Loucy (cell line): ENCODE data around the gene MYO9A.

Experiments
- H2AFZ ChIP-seq: fragments of 200-600 bp; sonication (generic); 2 replicates; pipeline ENCODE4 v1.6.0; 2016; ENCODE audit warnings: antibody characterized with exemption, mild to moderate bottlenecking, low read length, moderate library complexity
- H3F3A ChIP-seq: fragments of 200-600 bp; 2 replicates; pipeline ENCODE4 v1.6.0; 2016; ENCODE audit warnings: antibody characterized with exemption, low read depth, mild to moderate bottlenecking
- H3K27me3 ChIP-seq: fragments of 200-600 bp; sonication (generic); 2 replicates; pipeline ENCODE4 v1.6.1; 2014; ENCODE audit warnings: low read length, mild to moderate bottlenecking; ENCODE audit not compliant: insufficient read depth, poor library complexity, severe bottlenecking
- H3K36me3 ChIP-seq: fragments of 200-600 bp; sonication (generic); 2 replicates; pipeline ENCODE4 v1.6.1; 2016; ENCODE audit warnings: low read length; ENCODE audit not compliant: insufficient read depth
- H3K4me1 ChIP-seq: fragments of 200-600 bp; sonication (generic); 2 replicates; pipeline ENCODE4 v1.5.1; 2014; ENCODE audit warnings: low read length, mild to moderate bottlenecking; ENCODE audit not compliant: insufficient read depth, poor library complexity, severe bottlenecking
- H3K4me2 ChIP-seq: fragments of 200-600 bp; sonication (generic); 2 replicates; pipeline ENCODE4 v1.6.0; 2014; ENCODE audit warnings: antibody characterized with exemption, low read length, low read depth, mild to moderate bottlenecking; ENCODE audit not compliant: poor library complexity, severe bottlenecking
- H3K4me3 ChIP-seq: fragments of 200-600 bp; sonication (generic); 2 replicates; pipeline ENCODE4 v1.5.1; 2014; ENCODE audit warnings: low read length, mild to moderate bottlenecking, mixed read lengths; ENCODE audit not compliant: poor library complexity, severe bottlenecking
- H3K79me2 ChIP-seq: fragments of 200-600 bp; sonication (generic); 2 replicates; pipeline ENCODE4 v1.6.1; 2014; ENCODE audit warnings: low read length; ENCODE audit not compliant: insufficient read depth
- H3K9ac ChIP-seq: fragments of 200-600 bp; sonication (generic); 2 replicates; pipeline ENCODE4 v1.6.0; 2014; ENCODE audit warnings: mild to moderate bottlenecking, low read depth, low read length, moderate library complexity; ENCODE audit not compliant: poor library complexity, severe bottlenecking
- H3K9me2 ChIP-seq: fragments of 200-600 bp; sonication (generic); replicated peaks from 2 replicates; pipeline ENCODE4 v1.6.1; 2016; ENCODE audit warnings: low read depth, low read length, mixed read lengths
- H3K9me3 ChIP-seq: fragments of 200-600 bp; sonication (generic); 2 replicates; pipeline ENCODE4 v1.6.1; 2014; ENCODE audit warnings: mild to moderate bottlenecking, antibody characterized with exemption, low read length, low read depth; ENCODE audit not compliant: insufficient read depth
- H4K20me1 ChIP-seq: fragments of 200-600 bp; sonication (generic); 2 replicates; pipeline ENCODE4 v1.6.0; 2014; ENCODE audit warnings: antibody characterized with exemption, low read length, mild to moderate bottlenecking; ENCODE audit not compliant: insufficient read depth, poor library complexity, severe bottlenecking
- EZH2phosphoT487 ChIP-seq: fragments of 200-600 bp; IDR thresholded peaks from 2 replicates; pipeline ENCODE4 v1.6.1; 2018; ENCODE audit warnings: antibody characterized with exemption, mild to moderate bottlenecking, moderate library complexity, borderline replicate concordance
- TF ChIP-seq, protein P1 (sequence below): fragments of 200-600 bp; sonication (generic); conservative IDR thresholded peaks from 2 replicates; pipeline ENCODE4 v1.5.1; 2014; ENCODE audit warnings: mild to moderate bottlenecking, antibody characterized with exemption, low read length

Gene MYO9A

DNA sequence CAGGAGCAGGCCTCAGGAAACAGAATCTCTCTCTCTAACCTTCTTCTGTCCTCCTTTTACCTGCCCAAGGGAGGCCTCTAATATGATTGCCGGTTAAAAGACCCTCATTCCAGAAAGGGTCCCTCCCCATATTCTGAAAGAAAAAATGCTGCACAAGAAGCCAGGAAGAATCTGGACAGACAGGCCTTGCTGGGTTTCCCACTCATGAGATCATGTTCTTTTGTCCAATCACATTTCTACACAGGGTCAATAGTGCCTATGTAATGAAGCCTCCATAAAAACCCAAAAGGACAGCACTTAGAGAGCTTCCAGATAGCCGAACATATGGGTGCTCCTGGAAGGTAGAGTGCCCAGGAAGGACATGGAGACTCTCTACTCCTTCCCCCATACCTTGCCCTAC lies 146.0 kb downstream of the MYO9A start:
- Histone ChIP-seq H3K9me3 (no peaks in the 10 kb centered on the region), H3K9ac (no peak overlapping the region), H3K27me3 (no peaks in the 10 kb centered on the region), H3K79me2 (no peaks in the 10 kb centered on the region), H3K4me2 (no peak overlapping the region), H2AFZ (no peak overlapping the region), H3K9me2 (no peaks in the 10 kb centered on the region), H3F3A (no peaks in the 10 kb centered on the region), H4K20me1 (no peaks in the 10 kb centered on the region), H3K4me1 (no peaks in the 10 kb centered on the region), H3K4me3 (no peak overlapping the region), H3K36me3 (peaks cover 15% of the 10 kb centered on the region; the same call in 1 of the 2 replicates)
- TF ChIP-seq EZH2phosphoT487 = no peak
- TF ChIP-seq, protein P1, sequence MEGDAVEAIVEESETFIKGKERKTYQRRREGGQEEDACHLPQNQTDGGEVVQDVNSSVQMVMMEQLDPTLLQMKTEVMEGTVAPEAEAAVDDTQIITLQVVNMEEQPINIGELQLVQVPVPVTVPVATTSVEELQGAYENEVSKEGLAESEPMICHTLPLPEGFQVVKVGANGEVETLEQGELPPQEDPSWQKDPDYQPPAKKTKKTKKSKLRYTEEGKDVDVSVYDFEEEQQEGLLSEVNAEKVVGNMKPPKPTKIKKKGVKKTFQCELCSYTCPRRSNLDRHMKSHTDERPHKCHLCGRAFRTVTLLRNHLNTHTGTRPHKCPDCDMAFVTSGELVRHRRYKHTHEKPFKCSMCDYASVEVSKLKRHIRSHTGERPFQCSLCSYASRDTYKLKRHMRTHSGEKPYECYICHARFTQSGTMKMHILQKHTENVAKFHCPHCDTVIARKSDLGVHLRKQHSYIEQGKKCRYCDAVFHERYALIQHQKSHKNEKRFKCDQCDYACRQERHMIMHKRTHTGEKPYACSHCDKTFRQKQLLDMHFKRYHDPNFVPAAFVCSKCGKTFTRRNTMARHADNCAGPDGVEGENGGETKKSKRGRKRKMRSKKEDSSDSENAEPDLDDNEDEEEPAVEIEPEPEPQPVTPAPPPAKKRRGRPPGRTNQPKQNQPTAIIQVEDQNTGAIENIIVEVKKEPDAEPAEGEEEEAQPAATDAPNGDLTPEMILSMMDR = no peak

DNA sequence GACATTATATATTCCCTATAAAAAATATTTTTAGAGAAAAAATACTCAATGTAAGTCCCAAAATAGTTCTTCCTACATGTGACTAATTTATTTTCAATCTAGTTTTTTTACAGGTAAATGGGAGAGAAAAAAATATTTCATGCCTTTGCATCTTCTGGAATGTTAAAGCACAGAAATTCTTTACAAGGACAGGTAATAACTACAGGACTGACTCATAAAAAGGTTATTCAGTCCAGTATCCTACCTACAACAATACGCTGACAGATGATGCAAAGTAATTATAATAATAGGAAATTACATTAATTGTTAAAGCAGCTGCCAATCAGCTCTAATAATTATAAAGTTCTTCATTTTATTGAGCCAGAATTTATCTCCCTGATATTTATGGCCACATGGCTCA lies 147.5 kb downstream of the MYO9A start:
- H3K4me2 ChIP-seq = no peak overlapping the region
- no peaks in the 10 kb centered on the region for H3K9me2 ChIP-seq
- H3K27me3 ChIP-seq = no peaks in the 10 kb centered on the region
- no peak overlapping the region for H3K9ac ChIP-seq
- H3F3A ChIP-seq = no peaks in the 10 kb centered on the region
- no peaks in the 10 kb centered on the region for H3K79me2 ChIP-seq
- no peaks in the 10 kb centered on the region for H3K4me1 ChIP-seq
- H3K9me3 ChIP-seq = no peaks in the 10 kb centered on the region
- no peak for TF ChIP-seq EZH2phosphoT487
- TF ChIP-seq, protein P1 = no peak
- no peak overlapping the region for H3K4me3 ChIP-seq
- peaks cover 16% of the 10 kb centered on the region; the same call in 1 of the 2 replicates for H3K36me3 ChIP-seq
- H2AFZ ChIP-seq = no peak overlapping the region
- H4K20me1 ChIP-seq = no peaks in the 10 kb centered on the region

DNA sequence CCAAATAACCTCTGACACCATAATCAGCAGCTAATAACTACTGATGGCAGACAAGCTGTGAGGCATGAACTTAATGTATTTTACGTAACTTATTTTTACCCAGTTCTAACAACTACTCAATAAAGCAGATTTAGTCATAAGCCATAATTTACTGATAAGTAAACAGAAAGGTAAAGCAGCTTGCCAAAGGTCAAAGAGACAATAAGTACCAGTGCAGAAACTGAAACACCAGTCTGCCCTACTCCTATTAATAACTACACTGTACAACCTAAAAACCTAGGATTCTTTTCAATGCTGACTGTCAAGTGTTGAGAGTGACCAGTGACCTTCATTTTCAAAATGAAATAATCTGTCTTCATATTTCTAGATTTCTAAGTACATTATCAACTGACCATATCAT lies 155.4 kb downstream of the MYO9A start:
- H4K20me1 ChIP-seq = no peaks in the 10 kb centered on the region
- no peaks in the 10 kb centered on the region for H3K9me2 ChIP-seq
- H3K27me3 ChIP-seq = no peaks in the 10 kb centered on the region
- H3F3A ChIP-seq = no peaks in the 10 kb centered on the region
- TF ChIP-seq, protein P1 = no peak
- no peak for TF ChIP-seq EZH2phosphoT487
- no peak overlapping the region for H3K9ac ChIP-seq
- H3K4me3 ChIP-seq = no peak overlapping the region
- peaks cover 25% of the 10 kb centered on the region for H3K36me3 ChIP-seq
- H2AFZ ChIP-seq = no peak overlapping the region
- no peaks in the 10 kb centered on the region for H3K9me3 ChIP-seq
- no peaks in the 10 kb centered on the region for H3K4me1 ChIP-seq
- H3K79me2 ChIP-seq = no peaks in the 10 kb centered on the region
- H3K4me2 ChIP-seq = no peak overlapping the region
